Vagina (tissue), 2 donors: ENCODE data around the gene STXBP3. TPM values are rescaled to one million over a fixed set of nuclear protein-coding genes. Genes with fewer than 3 reads are reported as not detected.

Experiments used
- DNase-seq, 2 donors: peaks; one replicate each; pipeline ENCODE4 v3.0.0-alpha.2; 2017; ENCODE audit errors: extremely low spot score in 2 of 2
- H3K27ac ChIP-seq: fragments of 200-600 bp; sonication (generic); one replicate; pipeline ENCODE4 v1.5.1; 2019
- H3K27me3 ChIP-seq: fragments of 200-600 bp; sonication (generic); one replicate; pipeline ENCODE4 v1.5.1; 2019
- H3K36me3 ChIP-seq, 2 donors: fragments of 200-600 bp; sonication (generic); one replicate each; pipeline ENCODE4 v1.5.1; 2017 to 2019
- H3K4me1 ChIP-seq: fragments of 200-600 bp; sonication (generic); one replicate; pipeline ENCODE4 v1.5.1; 2019
- H3K4me3 ChIP-seq, 2 donors: fragments of 200-600 bp; sonication (generic); 1 replicate in 1 of 2; 2 replicates in 1 of 2; pipeline ENCODE4 v1.5.1; 2016 to 2019
- H3K9me3 ChIP-seq: fragments of 200-600 bp; sonication (generic); one replicate; pipeline ENCODE4 v1.5.1; 2019
- POLR2A ChIP-seq, 2 donors: fragments of 450-650 bp; IDR thresholded peaks; one replicate each; pipeline ENCODE4 v1.6.1; 2017; ENCODE audit warnings: antibody characterized with exemption in 2 of 2, mild to moderate bottlenecking in 2 of 2, moderate library complexity in 2 of 2
- POLR2AphosphoS5 ChIP-seq, 2 donors: sonication (generic); formaldehyde crosslinking; IDR thresholded peaks; one replicate each; pipeline ENCODE4 v1.9.0; 2017; ENCODE audit warnings: antibody characterized with exemption in 2 of 2, mild to moderate bottlenecking in 2 of 2, low read depth in 1 of 2; ENCODE audit not compliant: insufficient read depth in 1 of 2
- intact Hi-C: fragments of 100-400 bp; cut with DNase I; formaldehyde crosslinking; loops from one replicate; pipeline ENCODE4 v1.15.1; 2023
- total RNA-seq: library from RNA; depleted of rRNA; stranded (reverse); fragments of >200 nt; gene quantifications from one replicate; pipeline ENCODE4 v1.2.3, GENCODE V29; 2016
- TF ChIP-seq, protein P1 (sequence below), 3 experiments: fragments of 450-650 bp in 2 of 3; fragments of 200-600 bp in 1 of 3; sonication (generic) in 1 of 3; IDR thresholded peaks; one replicate each; pipeline ENCODE4 v1.5.1; 2017 to 2019; ENCODE audit warnings: antibody characterized with exemption in 3 of 3, mild to moderate bottlenecking in 2 of 3, moderate library complexity in 2 of 3

The STXBP3 gene
- total RNA-seq, 1 donor from 2014 or later, result 167 TPM

DNA sequence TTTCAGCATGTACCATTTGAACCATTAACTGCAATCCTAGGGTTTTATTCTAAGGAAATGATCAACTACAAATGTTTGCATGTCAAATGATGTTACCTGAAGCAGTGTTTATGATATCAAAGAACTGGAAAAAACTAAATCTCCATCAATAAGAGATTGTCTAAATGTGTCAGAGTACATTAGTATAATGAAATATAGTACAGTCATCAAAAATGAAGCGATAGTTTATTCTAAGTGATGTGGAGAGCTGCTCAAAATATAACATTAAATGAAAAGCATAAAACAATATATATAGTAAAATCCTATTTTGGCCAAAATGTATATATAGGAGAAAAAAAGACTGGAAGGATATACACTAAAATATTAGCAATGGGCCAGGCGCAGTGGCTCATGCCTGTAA is 86.5 kb downstream of the STXBP3 start:
- no peaks in the 10 kb centered on the region for H3K36me3 ChIP-seq
- no peaks in the 10 kb centered on the region for H3K9me3 ChIP-seq
- no peak for TF ChIP-seq POLR2AphosphoS5 (IDR thresholded peaks at IDR 0.05; ENCODE audit: insufficient read depth in 1 of 2, low read depth in 1 of 2)
- TF ChIP-seq POLR2A (IDR thresholded peaks at IDR 0.05), result no peak
- TF ChIP-seq, protein P1, sequence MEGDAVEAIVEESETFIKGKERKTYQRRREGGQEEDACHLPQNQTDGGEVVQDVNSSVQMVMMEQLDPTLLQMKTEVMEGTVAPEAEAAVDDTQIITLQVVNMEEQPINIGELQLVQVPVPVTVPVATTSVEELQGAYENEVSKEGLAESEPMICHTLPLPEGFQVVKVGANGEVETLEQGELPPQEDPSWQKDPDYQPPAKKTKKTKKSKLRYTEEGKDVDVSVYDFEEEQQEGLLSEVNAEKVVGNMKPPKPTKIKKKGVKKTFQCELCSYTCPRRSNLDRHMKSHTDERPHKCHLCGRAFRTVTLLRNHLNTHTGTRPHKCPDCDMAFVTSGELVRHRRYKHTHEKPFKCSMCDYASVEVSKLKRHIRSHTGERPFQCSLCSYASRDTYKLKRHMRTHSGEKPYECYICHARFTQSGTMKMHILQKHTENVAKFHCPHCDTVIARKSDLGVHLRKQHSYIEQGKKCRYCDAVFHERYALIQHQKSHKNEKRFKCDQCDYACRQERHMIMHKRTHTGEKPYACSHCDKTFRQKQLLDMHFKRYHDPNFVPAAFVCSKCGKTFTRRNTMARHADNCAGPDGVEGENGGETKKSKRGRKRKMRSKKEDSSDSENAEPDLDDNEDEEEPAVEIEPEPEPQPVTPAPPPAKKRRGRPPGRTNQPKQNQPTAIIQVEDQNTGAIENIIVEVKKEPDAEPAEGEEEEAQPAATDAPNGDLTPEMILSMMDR (IDR thresholded peaks at IDR 0.05), result no peak
- no peak for DNase-seq
- no peak overlapping the region for H3K4me3 ChIP-seq
- intact Hi-C loops, result no loop called here
- peaks cover 44% of the 10 kb centered on the region for H3K4me1 ChIP-seq
- H3K27ac ChIP-seq, result no peak overlapping the region
- H3K27me3 ChIP-seq, result no peaks in the 10 kb centered on the region

DNA sequence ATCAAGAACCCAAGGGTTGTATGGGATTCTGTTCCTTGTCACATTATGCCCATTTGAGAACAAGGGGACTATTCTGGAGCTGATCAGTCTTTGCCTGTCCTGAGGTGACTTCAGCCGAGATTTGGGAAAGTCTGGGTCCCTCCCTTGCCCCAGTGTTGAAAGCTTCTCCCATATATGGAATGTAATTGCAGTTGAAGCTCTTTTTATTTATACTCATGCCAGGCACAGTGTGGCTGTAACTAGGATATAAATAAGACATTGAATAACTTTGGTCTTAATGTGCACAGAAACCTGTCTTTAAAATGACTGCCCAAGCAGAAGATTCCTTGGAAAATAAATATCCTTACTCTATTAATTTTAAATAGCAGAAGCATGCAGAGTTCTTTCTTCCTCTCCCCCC is 95.2 kb downstream of the STXBP3 start:
- Histone ChIP-seq H3K27me3 (no peaks in the 10 kb centered on the region), H3K9me3 (no peaks in the 10 kb centered on the region), H3K4me3 (no peak overlapping the region), H3K36me3 (no peaks in the 10 kb centered on the region), H3K27ac (no peak overlapping the region), H3K4me1 (peaks cover 24% of the 10 kb centered on the region)
- TF ChIP-seq POLR2AphosphoS5 (IDR thresholded peaks at IDR 0.05; ENCODE audit: insufficient read depth in 1 of 2, low read depth in 1 of 2) (no peak), POLR2A (IDR thresholded peaks at IDR 0.05) (no peak)
- TF ChIP-seq, protein P1 (IDR thresholded peaks at IDR 0.05), result no peak
- intact Hi-C loops, result no loop called here
- DNase-seq, result no peak

GRCh38 chr1:108842525-108843181 is 96.2 kb downstream of the STXBP3 start:
- Histone ChIP-seq H3K4me3 (no peak overlapping the region), H3K9me3 (no peaks in the 10 kb centered on the region), H3K27ac (peak overlapping the region; percentile 13), H3K27me3 (no peaks in the 10 kb centered on the region), H3K4me1 (peaks cover 25% of the 10 kb centered on the region), H3K36me3 (no peaks in the 10 kb centered on the region)
- no peak for TF ChIP-seq POLR2AphosphoS5 (IDR thresholded peaks at IDR 0.05; ENCODE audit: insufficient read depth in 1 of 2, low read depth in 1 of 2)
- TF ChIP-seq, protein P1 (IDR thresholded peaks at IDR 0.05), result no peak
- TF ChIP-seq POLR2A (IDR thresholded peaks at IDR 0.05), result no peak
- DNase-seq, result no peak
- intact Hi-C loops, result no loop called here

DNA sequence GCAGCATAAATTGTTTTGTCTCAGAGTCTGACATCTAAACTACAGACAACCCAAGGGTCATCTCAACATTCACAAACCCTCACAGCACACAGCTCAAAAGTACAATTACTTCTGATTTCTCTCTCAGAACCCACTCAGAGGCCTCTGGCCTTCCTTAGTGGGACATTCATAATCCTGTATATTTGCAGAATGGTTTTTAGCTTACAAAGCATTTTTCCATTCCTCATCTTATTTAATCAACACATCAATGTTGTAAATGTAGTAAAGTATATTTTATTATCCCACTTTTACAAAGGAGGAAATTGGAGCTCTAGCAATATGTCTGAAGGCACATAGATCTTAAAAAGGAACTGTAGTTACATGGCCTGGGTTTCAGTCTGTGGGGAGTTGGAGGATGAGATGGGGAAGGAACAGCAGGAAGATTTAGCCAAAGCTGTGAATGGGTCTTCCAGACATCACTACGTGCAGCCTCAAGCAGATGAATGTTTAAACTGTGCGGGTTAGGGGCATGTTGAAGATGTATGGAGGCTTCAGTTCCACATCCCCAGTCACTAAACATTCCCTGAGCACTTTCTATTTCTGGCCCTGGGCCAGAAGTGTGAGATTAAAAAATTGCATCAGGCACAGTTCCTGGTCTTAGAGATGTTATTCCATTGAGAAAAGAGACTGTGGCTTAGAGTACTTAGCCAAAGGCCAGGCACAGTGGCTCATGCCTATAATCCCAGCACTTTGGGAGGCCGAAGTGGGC is 97.1 kb downstream of the STXBP3 start:
- no peak overlapping the region for H3K27ac ChIP-seq
- peaks cover 25% of the 10 kb centered on the region for H3K4me1 ChIP-seq

More for the DNA sequence above, 97.1 kb downstream of the STXBP3 start:
- H3K27me3 ChIP-seq, result no peaks in the 10 kb centered on the region
- no peaks in the 10 kb centered on the region for H3K36me3 ChIP-seq
- intact Hi-C loops, result no loop called here
- no peak for DNase-seq
- no peaks in the 10 kb centered on the region for H3K9me3 ChIP-seq
- TF ChIP-seq, protein P1 (IDR thresholded peaks at IDR 0.05), result no peak
- TF ChIP-seq POLR2A (IDR thresholded peaks at IDR 0.05) (no peak), POLR2AphosphoS5 (IDR thresholded peaks at IDR 0.05; ENCODE audit: insufficient read depth in 1 of 2, low read depth in 1 of 2) (no peak)
- no peak overlapping the region for H3K4me3 ChIP-seq
